HUES48 (cell line): Measurements from ENCODE around the gene RAPGEF5.

Experiments used
- H3K27ac ChIP-seq: one replicate; pipeline ENCODE4 v1.7.0; 2013; ENCODE audit warnings: low read depth, low read length, inconsistent platforms
- H3K27me3 ChIP-seq: 2 replicates; pipeline ENCODE4 v1.6.1; 2013; ENCODE audit warnings: mild to moderate bottlenecking, low read length; ENCODE audit not compliant: control insufficient read depth, insufficient read depth
- H3K36me3 ChIP-seq: 2 replicates; pipeline ENCODE4 v1.6.1; 2013; ENCODE audit warnings: low read length; ENCODE audit not compliant: control insufficient read depth, insufficient read depth
- H3K4me1 ChIP-seq: 2 replicates; pipeline ENCODE4 v1.6.1; 2013; ENCODE audit warnings: mild to moderate bottlenecking, low read length; ENCODE audit not compliant: control insufficient read depth, insufficient read depth
- H3K4me3 ChIP-seq: 2 replicates; pipeline ENCODE4 v1.5.1; 2013; ENCODE audit warnings: mild to moderate bottlenecking, low read depth, low read length
- H3K9ac ChIP-seq: 2 replicates; pipeline ENCODE4 v1.6.1; 2013; ENCODE audit warnings: mild to moderate bottlenecking, low read depth, low read length, moderate library complexity
- H3K9me3 ChIP-seq: 2 replicates; pipeline ENCODE4 v1.6.1; 2013; ENCODE audit warnings: low read length; ENCODE audit not compliant: control insufficient read depth, insufficient read depth

Gene RAPGEF5

DNA sequence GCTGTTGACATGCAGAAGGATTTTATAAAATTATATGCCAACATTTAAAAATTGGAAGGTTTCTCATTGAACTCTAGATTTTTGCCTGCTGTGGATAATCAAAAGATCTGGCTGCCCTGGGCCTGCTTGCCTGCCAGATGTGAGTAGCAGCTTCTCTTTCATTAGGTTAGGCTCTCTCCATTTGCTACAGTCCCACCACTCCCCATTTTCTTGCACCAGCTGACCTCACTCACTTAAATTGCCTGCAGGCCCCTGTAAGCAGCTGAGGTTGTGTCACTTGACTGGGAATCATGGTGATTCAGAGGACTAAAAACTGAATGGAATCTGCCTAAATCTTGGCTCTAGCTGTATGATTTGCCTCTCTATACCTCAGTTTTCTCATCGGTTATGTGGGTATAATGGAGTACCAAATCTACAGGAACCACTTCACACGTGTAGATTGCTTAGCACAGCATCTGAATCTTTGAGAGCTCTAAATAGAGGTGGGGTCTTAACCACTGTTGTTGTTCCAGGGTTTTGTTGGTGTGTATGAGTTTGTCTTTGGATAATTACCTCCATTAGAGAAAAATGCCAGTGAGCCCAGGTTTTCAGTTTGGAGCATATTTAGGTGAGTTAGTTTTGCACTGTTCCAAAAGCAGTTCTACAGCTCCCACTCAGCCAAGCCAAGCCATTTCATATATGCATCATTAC is 18.6 kb upstream of the RAPGEF5 start:
- Histone ChIP-seq H3K27ac (no peak overlapping the region), H3K9me3 (no peaks in the 10 kb centered on the region), H3K4me1 (no peaks in the 10 kb centered on the region), H3K4me3 (no peak overlapping the region), H3K27me3 (no peaks in the 10 kb centered on the region), H3K9ac (no peak overlapping the region), H3K36me3 (no peaks in the 10 kb centered on the region)

DNA sequence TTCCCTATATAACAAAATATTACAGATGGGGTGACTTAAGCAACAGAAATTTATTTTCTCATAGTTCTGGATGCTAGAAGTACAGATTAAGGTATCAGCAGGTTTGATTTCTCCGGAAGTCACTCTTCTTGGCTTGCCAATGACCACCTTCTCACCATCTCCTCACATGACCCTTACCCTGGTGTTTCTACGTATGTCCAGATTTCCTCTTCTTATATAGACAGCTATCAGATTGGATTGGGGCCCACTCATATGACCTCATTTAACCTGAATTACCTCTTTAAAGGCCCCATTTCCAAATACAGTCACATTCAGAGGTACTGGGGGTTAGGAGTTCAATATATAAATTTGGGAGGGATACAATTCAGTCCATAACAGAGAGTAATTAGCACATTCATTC is 17.0 kb upstream of the RAPGEF5 start:
- Histone ChIP-seq H3K4me3 (no peak overlapping the region), H3K27me3 (no peaks in the 10 kb centered on the region), H3K4me1 (peaks cover 5% of the 10 kb centered on the region; the same call in 1 of the 2 replicates), H3K36me3 (no peaks in the 10 kb centered on the region), H3K9me3 (no peaks in the 10 kb centered on the region), H3K9ac (no peak overlapping the region), H3K27ac (no peak overlapping the region)

DNA sequence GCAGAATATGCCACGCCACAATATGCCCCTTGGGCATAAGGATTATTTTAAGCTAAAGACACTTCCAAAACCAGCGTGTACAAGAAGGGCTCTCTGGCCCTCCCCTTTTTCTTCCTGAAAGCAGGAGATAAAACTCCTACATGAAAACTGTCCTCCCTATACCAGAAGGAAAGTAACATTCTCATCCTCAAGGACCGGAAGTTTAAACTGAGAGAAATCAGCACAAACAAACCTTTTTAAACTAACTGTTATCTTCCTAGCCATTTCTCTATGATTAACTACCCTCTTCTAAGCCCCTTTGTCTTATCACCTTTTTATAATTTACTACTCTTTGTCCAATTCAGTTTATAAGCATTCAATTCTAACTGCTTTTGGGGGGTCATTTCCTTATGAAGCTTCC is 16.4 kb upstream of the RAPGEF5 start:
- Histone ChIP-seq H3K4me1 (peaks cover 5% of the 10 kb centered on the region; the same call in 1 of the 2 replicates), H3K9me3 (no peaks in the 10 kb centered on the region), H3K9ac (no peak overlapping the region), H3K4me3 (no peak overlapping the region), H3K36me3 (no peaks in the 10 kb centered on the region), H3K27me3 (no peaks in the 10 kb centered on the region), H3K27ac (no peak overlapping the region)

DNA sequence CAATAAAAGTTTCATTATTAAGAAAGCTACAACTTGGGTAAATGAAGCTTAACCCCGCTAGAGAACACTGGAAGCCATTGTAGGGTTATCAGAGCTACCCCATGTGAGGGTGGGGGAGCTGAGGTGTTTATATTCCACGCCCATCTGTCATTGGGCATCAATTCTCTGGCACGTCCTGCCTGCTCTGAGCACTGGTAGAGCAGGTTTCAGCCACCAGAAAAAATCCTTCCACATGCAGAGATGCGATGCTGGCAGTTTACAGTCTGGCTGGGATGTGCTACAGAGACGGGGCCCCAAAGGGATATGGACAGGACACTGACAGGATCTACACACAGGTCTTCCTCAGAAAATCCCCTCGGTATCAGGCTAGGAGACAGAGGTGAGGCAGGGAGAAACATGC is 15.9 kb upstream of the RAPGEF5 start:
- Histone ChIP-seq H3K4me3 (no peak overlapping the region), H3K36me3 (no peaks in the 10 kb centered on the region), H3K9me3 (no peaks in the 10 kb centered on the region), H3K9ac (no peak overlapping the region), H3K4me1 (peaks cover 5% of the 10 kb centered on the region; the same call in 1 of the 2 replicates), H3K27ac (no peak overlapping the region), H3K27me3 (no peaks in the 10 kb centered on the region)

DNA sequence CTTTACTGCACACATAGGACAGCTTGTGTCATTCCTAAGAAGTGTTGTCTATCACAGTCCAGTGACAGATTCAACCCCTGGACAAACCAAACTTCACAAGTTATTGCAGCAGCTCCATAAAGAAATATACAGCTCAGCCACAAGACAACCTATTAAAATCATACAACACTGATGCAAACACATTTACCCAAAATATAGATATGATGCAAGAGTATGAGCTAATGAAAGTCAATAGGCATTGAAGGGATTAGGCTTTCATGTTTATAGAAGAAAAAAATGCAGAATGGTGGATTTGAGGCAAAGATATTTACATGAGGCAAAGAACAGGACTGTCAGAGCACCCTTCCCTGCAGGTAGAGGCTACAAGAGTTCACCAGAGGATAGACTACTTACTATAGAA is 14.9 kb upstream of the RAPGEF5 start:
- Histone ChIP-seq H3K4me1 (peaks cover 5% of the 10 kb centered on the region; the same call in 1 of the 2 replicates), H3K9ac (no peak overlapping the region), H3K27me3 (no peaks in the 10 kb centered on the region), H3K36me3 (no peaks in the 10 kb centered on the region), H3K4me3 (no peak overlapping the region), H3K27ac (no peak overlapping the region), H3K9me3 (no peaks in the 10 kb centered on the region)

DNA sequence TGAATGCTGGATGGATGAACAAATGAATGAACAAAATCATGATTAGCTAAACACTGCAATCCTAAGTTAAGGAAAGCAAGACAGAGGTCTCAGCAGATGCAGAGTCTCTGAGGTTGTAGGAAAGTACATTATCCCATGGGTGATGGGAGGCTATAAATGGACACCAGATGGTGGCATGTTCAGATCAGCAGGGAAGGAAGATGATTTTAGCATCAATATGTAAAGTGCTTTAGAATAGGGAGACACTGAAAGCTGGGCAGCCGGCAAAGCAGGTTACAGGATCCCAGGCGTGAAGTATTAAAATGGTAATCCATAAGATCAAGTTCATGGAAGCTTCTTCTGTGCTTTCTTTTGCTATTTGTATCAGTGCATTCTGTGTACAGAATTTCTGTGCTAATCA is 7.9 kb upstream of the RAPGEF5 start:
- Histone ChIP-seq H3K27ac (no peak overlapping the region), H3K4me1 (peaks cover 4% of the 10 kb centered on the region; the same call in 1 of the 2 replicates), H3K4me3 (no peak overlapping the region)

DNA sequence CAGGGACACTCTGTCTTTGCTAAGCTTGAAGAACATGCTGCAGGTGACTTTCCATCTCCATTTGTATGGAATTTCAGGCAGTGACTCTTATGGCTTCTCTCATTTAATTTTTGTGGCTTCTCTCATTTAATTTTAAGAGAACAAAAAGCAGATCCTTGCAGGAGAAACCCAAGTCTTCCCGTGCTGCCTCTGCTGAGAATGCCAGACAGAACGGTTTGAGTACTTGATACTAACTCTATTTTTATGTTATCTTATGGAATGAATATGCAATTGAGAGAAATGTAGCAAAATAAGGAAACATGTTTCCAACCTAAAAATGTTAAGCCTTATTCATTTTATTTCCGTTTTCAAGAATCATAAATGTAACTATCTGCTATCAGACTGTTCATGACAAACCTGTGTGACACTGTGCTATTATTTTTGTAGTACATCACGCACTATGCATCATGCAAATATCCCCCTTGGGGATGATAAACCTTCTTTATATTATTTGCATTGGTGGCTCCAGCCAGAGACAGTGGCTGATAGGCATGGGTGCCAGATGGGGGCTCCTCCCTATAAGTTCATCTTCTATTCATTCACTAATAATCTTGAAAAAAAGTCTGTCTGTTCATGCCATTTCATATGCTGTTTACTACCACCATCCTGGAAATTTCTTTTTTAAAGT is 6.9 kb upstream of the RAPGEF5 start:
- H3K4me3 ChIP-seq = no peak overlapping the region
- H3K4me1 ChIP-seq = no peaks in the 10 kb centered on the region
- H3K36me3 ChIP-seq = no peaks in the 10 kb centered on the region
- H3K27ac ChIP-seq = no peak overlapping the region
- H3K9ac ChIP-seq = no peak overlapping the region
- no peaks in the 10 kb centered on the region for H3K9me3 ChIP-seq
- peaks cover 1% of the 10 kb centered on the region for H3K27me3 ChIP-seq

More for the DNA sequence above, 7.9 kb upstream of the RAPGEF5 start:
- Histone ChIP-seq H3K36me3 (no peaks in the 10 kb centered on the region), H3K27me3 (no peaks in the 10 kb centered on the region), H3K9me3 (no peaks in the 10 kb centered on the region), H3K9ac (no peak overlapping the region)

DNA sequence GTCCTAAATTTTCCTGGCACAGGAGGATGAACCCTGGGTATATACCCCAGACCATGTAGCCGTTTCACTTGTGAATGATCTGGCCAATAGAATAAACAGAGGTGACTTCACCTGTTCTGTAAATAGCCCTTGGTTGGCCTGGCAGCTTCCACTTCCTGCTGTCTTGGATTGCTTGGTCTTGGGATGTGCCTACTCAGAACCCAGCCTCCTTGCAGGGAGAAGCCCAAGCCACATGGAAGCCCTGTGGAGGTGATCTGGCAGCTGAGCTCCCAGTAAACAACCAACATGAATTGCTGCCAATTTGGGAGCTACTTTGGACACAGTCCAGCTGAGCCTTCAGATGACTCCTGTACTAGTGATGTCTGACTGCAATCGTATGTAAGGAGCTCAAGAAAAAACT is 4.8 kb upstream of the RAPGEF5 start:
- H3K4me3 ChIP-seq = no peak overlapping the region
- H3K36me3 ChIP-seq = no peaks in the 10 kb centered on the region
- no peak overlapping the region for H3K9ac ChIP-seq
- no peak overlapping the region for H3K27ac ChIP-seq
- H3K4me1 ChIP-seq = peaks cover 4% of the 10 kb centered on the region
- peaks cover 16% of the 10 kb centered on the region for H3K27me3 ChIP-seq
- H3K9me3 ChIP-seq = no peaks in the 10 kb centered on the region

DNA sequence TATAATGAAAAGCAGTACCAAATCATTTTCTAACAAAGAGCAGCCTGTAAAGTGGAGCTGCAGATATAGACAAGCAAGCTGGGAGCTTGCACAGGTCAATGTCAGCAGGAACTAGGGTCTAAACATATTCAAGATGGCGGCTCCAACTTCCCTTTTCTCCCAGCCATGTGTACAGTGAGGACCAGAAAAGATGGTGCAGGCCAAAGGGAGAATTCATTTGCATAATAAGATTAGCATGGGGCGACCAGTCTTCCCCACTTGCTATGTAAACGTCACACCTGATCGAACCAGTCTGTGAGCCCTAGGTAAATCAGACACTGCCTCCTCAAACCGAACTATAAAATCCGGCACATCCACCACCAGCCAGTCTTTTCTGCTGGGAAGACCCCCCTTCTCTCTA is 4.4 kb upstream of the RAPGEF5 start:
- H3K4me1 ChIP-seq = peaks cover 4% of the 10 kb centered on the region
- H3K27ac ChIP-seq = no peak overlapping the region
- no peak overlapping the region for H3K4me3 ChIP-seq
- H3K36me3 ChIP-seq = no peaks in the 10 kb centered on the region
- H3K27me3 ChIP-seq = peaks cover 17% of the 10 kb centered on the region
- H3K9me3 ChIP-seq = no peaks in the 10 kb centered on the region
- no peak overlapping the region for H3K9ac ChIP-seq

DNA sequence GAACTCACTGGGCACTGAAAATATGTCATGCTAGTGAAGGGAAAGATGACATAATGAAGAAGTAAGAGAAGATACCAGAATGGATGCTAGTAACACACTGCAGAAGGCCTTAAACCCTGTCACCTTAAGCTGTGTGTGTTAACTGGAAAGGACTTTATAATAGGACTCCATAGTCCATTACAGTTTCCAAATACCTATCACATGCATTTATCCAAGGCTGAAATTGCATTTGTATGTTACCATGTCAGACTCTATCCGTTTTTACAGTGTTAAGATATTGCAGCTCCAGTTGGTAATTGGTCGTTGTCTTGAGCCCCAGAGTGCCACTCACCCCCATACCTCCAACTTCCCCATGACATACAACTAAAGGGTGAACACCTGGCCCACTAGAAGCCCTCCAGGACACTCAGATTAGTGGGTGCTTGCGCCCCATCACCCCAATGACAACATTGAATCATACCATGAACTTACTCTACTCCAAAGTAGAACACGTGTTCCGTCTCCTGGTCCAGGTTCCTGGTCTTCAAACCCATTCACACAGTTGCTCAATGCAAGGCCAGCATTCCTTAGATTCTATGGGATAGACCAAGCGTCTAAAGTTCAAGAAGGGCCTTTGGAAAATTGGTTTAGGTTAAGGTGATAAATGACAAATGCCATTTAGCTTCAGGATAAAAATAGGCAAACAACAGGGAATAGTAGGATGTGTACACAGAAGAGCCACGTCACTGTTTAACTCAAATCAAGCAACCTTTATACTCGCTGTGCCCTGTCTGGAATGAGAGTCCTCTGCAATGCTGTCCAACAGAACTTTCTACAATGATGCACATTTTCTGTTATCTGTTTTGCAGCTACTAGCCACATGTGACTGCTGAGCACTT is 2.1 kb upstream of the RAPGEF5 start:
- no peak overlapping the region for H3K9ac ChIP-seq
- H3K9me3 ChIP-seq = no peaks in the 10 kb centered on the region
- H3K27me3 ChIP-seq = peaks cover 22% of the 10 kb centered on the region
- H3K4me1 ChIP-seq = peaks cover 14% of the 10 kb centered on the region
- no peak overlapping the region for H3K4me3 ChIP-seq
- H3K36me3 ChIP-seq = no peaks in the 10 kb centered on the region
- H3K27ac ChIP-seq = no peak overlapping the region
